Measurements from ENCODE around the gene GALNT17. TPM values are rescaled to one million over a fixed set of nuclear protein-coding genes. Genes with fewer than 3 reads are reported as not detected.

Gene GALNT17
- total RNA-seq, 1 experiment from 2014 or later, result not detected

- ChIA-PET POLR2A (ENCODE audit: unreplicated experiment) (no interaction called here), CTCF (no interaction called here)
- H4K20me1 ChIP-seq (ENCODE audit: insufficient read depth), result no peaks in the 10 kb centered on the region
- TF ChIP-seq CTCF (conservative IDR thresholded peaks at IDR 0.05), result no peak
- no peak for TF ChIP-seq EZH2 (IDR thresholded peaks at IDR 0.05; ENCODE audit: low read depth)
- no peaks in the 10 kb centered on the region for H3K27me3 ChIP-seq (ENCODE audit: insufficient read depth, low read depth)
- intact Hi-C loops (cut with micrococcal nuclease; ENCODE audit: unreplicated experiment), result no loop called here
- no peak overlapping the region for H3K4me3 ChIP-seq
- no peaks in the 10 kb centered on the region for H3K9me3 ChIP-seq (ENCODE audit: insufficient read depth, low read depth)
- H3K4me1 ChIP-seq (replicated peaks; ENCODE audit: insufficient read depth), result no peaks in the 10 kb centered on the region
- BruUV-seq (replicated peaks), result no TSS peak
- no peaks in the 10 kb centered on the region for H3F3A ChIP-seq (ENCODE audit: insufficient read depth, low read depth)
- no peaks in the 10 kb centered on the region for H3K79me2 ChIP-seq (ENCODE audit: low read depth)
- no peaks in the 10 kb centered on the region for H3K9me2 ChIP-seq (ENCODE audit: insufficient read depth)
- no peak overlapping the region for H2AFZ ChIP-seq
- H3K27ac ChIP-seq, result no peak overlapping the region
- H3K4me2 ChIP-seq, result no peak overlapping the region
- no peak for DNase-seq
- H3K36me3 ChIP-seq (ENCODE audit: low read depth), result no peaks in the 10 kb centered on the region
Measured at GRCh38 chr7:71615017-71615416, 483.1 kb downstream of the GALNT17 start.

- POLR2A ChIA-PET (ENCODE audit: unreplicated experiment), result no interaction called here
- Histone ChIP-seq H3K27ac (no peak overlapping the region), H3K36me3 (ENCODE audit: low read depth) (no peaks in the 10 kb centered on the region), H3K4me2 (no peak overlapping the region), H3F3A (ENCODE audit: insufficient read depth, low read depth) (no peaks in the 10 kb centered on the region), H2AFZ (no peak overlapping the region), H3K9me2 (ENCODE audit: insufficient read depth) (no peaks in the 10 kb centered on the region), H3K27me3 (ENCODE audit: insufficient read depth, low read depth) (no peaks in the 10 kb centered on the region), H4K20me1 (ENCODE audit: insufficient read depth) (no peaks in the 10 kb centered on the region), H3K4me1 (replicated peaks; ENCODE audit: insufficient read depth) (no peaks in the 10 kb centered on the region), H3K4me3 (no peak overlapping the region), H3K79me2 (ENCODE audit: low read depth) (no peaks in the 10 kb centered on the region), H3K9me3 (ENCODE audit: insufficient read depth, low read depth) (no peaks in the 10 kb centered on the region)
- BruUV-seq (replicated peaks), result no TSS peak
- no peak for TF ChIP-seq CTCF (conservative IDR thresholded peaks at IDR 0.05)
- no peak for TF ChIP-seq EZH2 (IDR thresholded peaks at IDR 0.05; ENCODE audit: low read depth)
- CTCF ChIA-PET, result no interaction called here
- intact Hi-C loops (cut with micrococcal nuclease; ENCODE audit: unreplicated experiment), result no loop called here
- DNase-seq, result no peak
Measured at GRCh38 chr7:71616217-71616616, 484.3 kb downstream of the GALNT17 start.

- H4K20me1 ChIP-seq (ENCODE audit: insufficient read depth), result no peaks in the 10 kb centered on the region
- H3K4me2 ChIP-seq, result no peak overlapping the region
- no peaks in the 10 kb centered on the region for H3K79me2 ChIP-seq (ENCODE audit: low read depth)
- H3K27ac ChIP-seq, result no peak overlapping the region
- intact Hi-C loops (cut with micrococcal nuclease; ENCODE audit: unreplicated experiment), result no loop called here
- ChIA-PET CTCF (no interaction called here), POLR2A (ENCODE audit: unreplicated experiment) (no interaction called here)
- H3K27me3 ChIP-seq (ENCODE audit: insufficient read depth, low read depth), result no peaks in the 10 kb centered on the region
- no peak for DNase-seq
- TF ChIP-seq CTCF (conservative IDR thresholded peaks at IDR 0.05) (no peak), EZH2 (IDR thresholded peaks at IDR 0.05; ENCODE audit: low read depth) (no peak)
- no peak overlapping the region for H2AFZ ChIP-seq
- H3K9me3 ChIP-seq (ENCODE audit: insufficient read depth, low read depth), result no peaks in the 10 kb centered on the region
- H3K4me1 ChIP-seq (replicated peaks; ENCODE audit: insufficient read depth), result no peaks in the 10 kb centered on the region
- H3K36me3 ChIP-seq (ENCODE audit: low read depth), result no peaks in the 10 kb centered on the region
- H3K4me3 ChIP-seq, result no peak overlapping the region
- H3K9me2 ChIP-seq (ENCODE audit: insufficient read depth), result no peaks in the 10 kb centered on the region
- BruUV-seq (replicated peaks), result no TSS peak
- H3F3A ChIP-seq (ENCODE audit: insufficient read depth, low read depth), result no peaks in the 10 kb centered on the region
Measured at GRCh38 chr7:71618278-71618677, 486.3 kb downstream of the GALNT17 start.
